T-helper 2 cell (primary cell): ENCODE data around the gene COX11.

Source experiments
- DNase-seq, 5 experiments: peaks; one replicate each; pipeline versions ENCODE4 v3.0.0 to v3.0.0-alpha.2; 2012 to 2022

Gene COX11

DNA sequence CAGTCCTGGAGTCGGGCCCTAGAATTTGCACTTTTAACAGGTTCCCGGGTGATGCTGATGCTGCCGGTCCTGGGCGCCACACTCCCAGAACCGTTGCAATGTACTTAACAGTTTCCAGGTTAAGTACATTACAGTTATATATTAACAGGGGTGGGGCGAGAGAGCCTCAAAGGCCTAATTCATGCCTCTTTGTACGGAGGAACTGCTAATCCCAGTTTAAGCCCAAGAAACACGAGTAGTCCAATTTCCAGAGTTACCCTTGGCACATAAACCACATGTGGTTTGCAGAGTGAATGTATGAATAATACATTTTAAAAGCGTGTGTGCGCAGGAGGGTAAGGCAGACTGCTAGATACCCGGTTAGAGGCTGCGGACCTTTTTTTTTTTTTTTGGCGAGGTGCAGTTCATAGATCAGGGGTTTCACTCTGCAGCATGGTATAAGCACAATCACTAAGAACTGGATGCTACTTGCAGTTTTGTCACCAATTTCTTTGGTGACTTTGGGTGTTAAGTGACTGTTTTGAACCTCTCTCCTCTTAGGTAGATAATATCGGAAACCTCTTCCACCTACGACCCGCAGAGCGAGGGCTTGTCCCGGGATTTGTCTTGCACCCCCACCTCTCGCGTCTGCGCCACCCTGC lies 713 bp downstream of the COX11 start:
- DNase-seq, result peak in 1 of 5 experiments; percentile 61

DNA sequence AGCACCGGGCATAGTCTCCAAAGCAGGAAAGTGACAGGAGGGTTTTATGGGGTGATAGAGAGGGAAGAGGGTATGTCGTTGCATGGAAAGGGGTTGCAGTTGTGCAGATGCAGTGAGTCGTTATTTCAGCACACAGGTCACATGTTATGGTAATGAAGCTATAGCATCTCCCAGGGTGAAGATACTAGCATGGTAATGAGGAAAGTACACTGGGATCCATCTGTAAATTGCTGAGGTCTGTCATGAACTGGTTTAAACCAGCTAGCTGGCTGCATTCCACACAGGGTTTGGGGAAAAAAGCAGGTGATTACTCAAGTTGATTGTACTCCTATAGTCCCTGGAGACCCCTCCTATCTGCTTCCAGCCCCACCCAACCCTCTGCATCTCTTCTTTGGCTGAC lies 11.7 kb downstream of the COX11 start:
- no peak for DNase-seq

- no peak for DNase-seq
Observed at GRCh38 chr17:54951286-54951685, 17.2 kb downstream of the COX11 start.

- DNase-seq, result no peak
Observed at GRCh38 chr17:54950116-54950515, 18.3 kb downstream of the COX11 start.

DNA sequence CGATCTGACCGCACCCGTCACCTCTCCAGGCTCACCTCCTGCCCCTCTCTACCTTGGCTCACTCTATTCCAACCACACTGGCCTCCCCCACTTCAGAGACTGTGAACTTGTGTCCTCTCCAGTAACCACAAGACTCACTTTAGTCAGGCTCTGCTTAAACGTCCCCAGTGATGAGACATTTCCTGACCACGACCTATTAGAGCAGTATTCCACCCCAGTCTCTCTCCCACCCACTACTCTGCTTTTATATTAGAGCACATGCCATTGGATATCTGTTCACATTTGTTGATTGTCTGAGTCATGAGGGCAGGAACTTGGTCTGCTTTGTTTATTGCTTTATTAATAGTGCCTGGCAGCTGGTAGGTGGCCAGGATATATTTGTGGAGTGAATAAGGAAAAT lies 20.1 kb downstream of the COX11 start:
- peak in 1 of 5 experiments; percentile 63 for DNase-seq

GRCh38 chr17:54947396-54947795 lies 21.1 kb downstream of the COX11 start:
- no peak for DNase-seq

GRCh38 chr17:54945671-54946070 lies 22.8 kb downstream of the COX11 start:
- DNase-seq, result no peak

DNA sequence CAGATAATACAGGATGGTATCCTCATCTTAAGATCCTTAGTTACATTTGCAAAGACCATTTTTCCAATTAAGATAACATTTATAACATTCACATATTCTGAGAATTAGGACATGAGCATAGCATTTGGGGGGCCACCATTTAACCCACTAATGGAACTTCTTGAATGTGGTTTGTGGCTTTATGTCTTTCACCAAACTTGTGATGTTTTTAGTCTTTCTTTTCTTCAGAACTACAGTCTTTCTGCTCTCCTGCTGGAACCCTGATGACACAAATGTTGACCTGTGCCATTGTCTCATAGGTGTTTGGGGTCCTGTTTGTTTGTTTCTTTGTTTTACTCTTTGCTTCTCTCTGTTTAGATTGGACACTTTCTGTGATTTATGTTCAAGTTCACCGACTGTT lies 23.2 kb downstream of the COX11 start:
- peak in 1 of 5 experiments; percentile 70 for DNase-seq

- DNase-seq, result peak in 1 of 5 experiments; percentile 55
Observed at GRCh38 chr17:54944796-54945195, 23.7 kb downstream of the COX11 start.

DNA sequence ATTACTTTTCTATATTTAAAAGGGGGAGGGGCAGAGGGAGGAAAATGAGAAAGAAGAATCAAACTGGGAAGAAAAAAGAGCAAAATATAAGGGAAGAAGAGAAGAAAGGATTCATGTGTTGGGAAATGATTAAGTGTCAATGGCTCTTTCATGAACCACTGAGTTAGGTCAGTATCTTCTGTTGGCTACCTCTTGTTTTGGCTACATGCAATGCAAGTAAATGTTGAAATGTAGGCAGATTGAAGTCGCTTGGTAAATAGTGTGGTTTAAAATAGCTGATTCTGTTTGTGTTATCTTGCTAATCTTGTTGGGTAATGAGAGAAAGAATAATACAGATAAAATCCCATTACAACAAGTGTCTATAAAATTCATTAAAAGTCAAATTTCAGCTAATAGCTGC lies 27.2 kb downstream of the COX11 start:
- no peak for DNase-seq

DNA sequence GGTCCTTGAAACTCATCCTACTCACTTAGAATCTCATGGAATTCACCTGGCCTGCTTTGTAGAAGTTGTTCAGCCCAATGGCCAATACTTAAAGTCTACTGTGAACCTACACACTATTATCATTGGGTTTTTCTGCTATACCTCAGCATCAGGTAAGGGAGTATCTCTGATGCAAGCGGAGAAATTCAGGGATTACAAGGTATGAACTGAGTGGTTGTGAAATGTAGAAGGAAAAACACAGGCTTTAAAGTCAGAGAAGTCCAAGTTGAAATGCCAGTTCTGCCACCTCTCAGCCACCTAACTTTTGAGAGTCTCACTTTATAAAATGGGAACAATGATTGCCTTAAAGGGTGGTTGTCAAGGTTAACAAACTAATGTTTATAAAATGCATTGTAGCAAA lies 31.0 kb downstream of the COX11 start:
- DNase-seq, result no peak

DNA sequence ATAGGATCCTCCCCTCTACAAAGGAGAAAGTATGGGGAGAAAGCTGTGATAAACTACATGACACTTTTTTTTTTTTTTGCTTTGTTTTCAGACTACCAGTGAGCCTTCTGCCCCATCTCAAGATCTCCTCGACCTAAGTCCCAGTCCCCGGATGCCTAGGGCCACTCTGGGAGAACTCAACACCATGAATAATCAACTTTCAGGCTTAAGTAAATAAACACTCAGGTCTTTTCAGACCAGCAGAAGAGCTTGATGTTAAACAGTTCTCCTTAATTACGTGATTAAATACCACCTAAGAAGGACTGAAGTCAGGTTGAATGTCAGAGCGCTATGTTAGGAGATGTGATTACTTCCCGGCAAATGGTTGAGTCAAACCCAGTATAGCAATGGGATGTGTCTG lies 31.4 kb downstream of the COX11 start:
- DNase-seq, result no peak

GRCh38 chr17:54935471-54935870 lies 33.0 kb downstream of the COX11 start:
- DNase-seq, result no peak

- DNase-seq, result no peak
Observed at GRCh38 chr17:54933921-54934320, 34.5 kb downstream of the COX11 start.

DNA sequence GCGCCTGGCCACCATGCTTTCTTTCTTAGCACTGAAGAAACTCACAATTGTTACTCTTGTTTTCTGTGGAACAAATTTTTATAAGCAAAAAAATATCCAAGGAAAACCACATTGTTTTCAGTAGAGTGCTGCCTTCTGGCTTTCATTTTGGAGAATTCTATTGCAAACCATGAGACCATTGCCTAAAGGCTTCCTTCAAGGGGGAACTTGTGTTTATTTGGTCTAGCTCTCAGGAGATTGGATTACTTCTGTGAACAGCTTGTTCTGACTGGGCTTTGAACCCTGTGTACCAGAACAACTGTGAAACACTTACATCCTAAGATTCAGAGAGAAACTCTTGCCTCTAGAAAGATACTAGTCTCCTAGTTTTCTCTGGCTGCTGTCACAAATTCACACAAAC lies 35.7 kb downstream of the COX11 start:
- DNase-seq, result no peak

GRCh38 chr17:54927525-54927924 lies 40.9 kb downstream of the COX11 start:
- DNase-seq, result no peak

GRCh38 chr17:54924405-54924804 lies 44.0 kb downstream of the COX11 start:
- DNase-seq, result no peak

GRCh38 chr17:54920819-54921218 lies 47.6 kb downstream of the COX11 start:
- no peak for DNase-seq

- no peak for DNase-seq
Observed at GRCh38 chr17:54919425-54919824, 49.0 kb downstream of the COX11 start.

DNA sequence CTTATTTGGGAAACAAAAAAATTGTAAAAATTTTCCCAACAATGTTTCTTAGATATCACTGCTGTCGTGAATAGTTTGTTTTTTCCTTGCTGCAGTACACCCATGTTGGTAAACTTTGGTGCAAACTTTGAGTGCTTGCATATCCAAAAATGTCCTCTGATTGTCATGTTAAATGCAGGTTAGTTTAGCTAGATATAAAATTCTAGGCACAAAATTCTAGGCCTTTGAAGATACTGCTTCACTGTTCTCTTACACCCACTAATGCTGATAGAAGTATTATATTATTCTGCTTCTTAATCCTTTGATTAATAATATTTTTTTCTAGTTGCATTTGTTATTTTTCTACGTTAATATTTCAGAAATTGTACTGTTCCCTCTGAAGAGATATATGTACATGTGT lies 51.7 kb downstream of the COX11 start:
- no peak for DNase-seq
